CD4-positive, alpha-beta T cell (primary cell): ENCODE measurements around the gene HEATR3. TPM values are rescaled to one million over a fixed set of nuclear protein-coding genes. Genes with fewer than 3 reads are reported as not detected.
"Not testable (repeated sequence)": the region's sequence is repeated elsewhere in the genome, so short reads cannot be mapped to it uniquely, and the experiment has no call there.

Experiments used
- ATAC-seq: fragments of 200-7000 bp; cut with Tn5 transposase; one replicate; pipeline ENCODE4 v1.10.0; 2022; ENCODE audit warnings: mild to moderate bottlenecking; ENCODE audit not compliant: poor library complexity
- CTCF ChIA-PET: fragments of 350-600 bp; sonication (Branson Sonifier 250); formaldehyde crosslinking; loops from one replicate; lab custom pipeline; 2021; ENCODE audit warnings: antibody characterized with exemption, inconsistent platforms; lab: Charles Lee
- POLR2A ChIA-PET: fragments of 350-600 bp; sonication (Branson Sonifier 250); formaldehyde crosslinking; loops from one replicate; lab custom pipeline; 2021; ENCODE audit warnings: antibody characterized with exemption, inconsistent platforms; lab: Charles Lee
- DNase-seq, 14 experiments: peaks; one replicate each; pipeline ENCODE4 v3.0.0-alpha.2; 2013 to 2020; ENCODE audit warnings: mixed read lengths in 2 of 14
- H3K27ac ChIP-seq, 2 donors: one replicate each; pipeline versions ENCODE4 v1.5.1 to v1.7.0; 2013; ENCODE audit warnings: low read length in 2 of 2, low read depth in 1 of 2, mild to moderate bottlenecking in 1 of 2
- H3K27me3 ChIP-seq, 2 experiments: 1 replicate in 1 of 2; 2 replicates in 1 of 2; pipeline versions ENCODE4 v1.6.1 to v1.7.0; 2013; ENCODE audit warnings: low read length in 2 of 2, control low read depth in 1 of 2, mild to moderate bottlenecking in 1 of 2, moderate library complexity in 1 of 2; ENCODE audit not compliant: insufficient read depth in 2 of 2, control insufficient read depth in 1 of 2
- H3K36me3 ChIP-seq: one replicate; pipeline ENCODE4 v1.6.1; 2013; ENCODE audit warnings: low read length, control low read depth; ENCODE audit not compliant: insufficient read depth
- H3K4me1 ChIP-seq: one replicate; pipeline ENCODE4 v1.6.1; 2013; ENCODE audit warnings: low read length, control low read depth; ENCODE audit not compliant: insufficient read depth
- H3K4me3 ChIP-seq: one replicate; pipeline ENCODE4 v1.5.1; 2013; ENCODE audit warnings: mild to moderate bottlenecking, low read length, moderate library complexity
- H3K9me3 ChIP-seq, 2 experiments: 1 replicate in 1 of 2; 2 replicates in 1 of 2; pipeline versions ENCODE4 v1.6.1 to v1.7.0; 2013; ENCODE audit warnings: low read length in 2 of 2, mild to moderate bottlenecking in 2 of 2, control low read depth in 1 of 2, moderate library complexity in 1 of 2; ENCODE audit not compliant: control insufficient read depth in 1 of 2, insufficient read depth in 1 of 2
- H3K27ac Mint-ChIP-seq: one replicate; pipeline ENCODE4 v1.8.0; 2020; ENCODE audit warnings: mixed read lengths
- H3K27me3 Mint-ChIP-seq: one replicate; pipeline ENCODE4 v1.8.0; 2021; ENCODE audit warnings: mixed read lengths
- H3K36me3 Mint-ChIP-seq: one replicate; pipeline ENCODE4 v1.8.0; 2021; ENCODE audit warnings: low read depth, mixed read lengths
- H3K4me1 Mint-ChIP-seq: one replicate; pipeline ENCODE4 v1.8.0; 2021; ENCODE audit warnings: low read depth, mixed read lengths
- H3K4me3 Mint-ChIP-seq: one replicate; pipeline ENCODE4 v1.8.0; 2020; ENCODE audit warnings: mild to moderate bottlenecking, mixed read lengths
- H3K9me3 Mint-ChIP-seq: one replicate; pipeline ENCODE4 v1.8.0; 2020; ENCODE audit warnings: mixed read lengths
- intact Hi-C, 2 experiments: fragments of 100-400 bp; cut with DNase I in 1 of 2; cut with micrococcal nuclease in 1 of 2; formaldehyde crosslinking; loops; one replicate each; pipeline versions ENCODE4 v1.15.1 to v1.9.0; 2023 to 2025; cut with DNase I, micrococcal nuclease
- total RNA-seq, 174 experiments: library from RNA in 2 of 174; stranded (reverse) in 2 of 174; gene quantifications; one replicate each; pipeline ENCODE4 v1.2.3 and lab custom pipeline; 2021 to 2026
- TF ChIP-seq, protein P1 (sequence below): fragments of 200-600 bp; IDR thresholded peaks from one replicate; pipeline ENCODE4 v1.8.0; 2022; ENCODE audit warnings: antibody characterized with exemption, mild to moderate bottlenecking

Gene HEATR3
- total RNA-seq, 2 experiments from 2014 or later = 10.1 to 10.6 TPM

DNA sequence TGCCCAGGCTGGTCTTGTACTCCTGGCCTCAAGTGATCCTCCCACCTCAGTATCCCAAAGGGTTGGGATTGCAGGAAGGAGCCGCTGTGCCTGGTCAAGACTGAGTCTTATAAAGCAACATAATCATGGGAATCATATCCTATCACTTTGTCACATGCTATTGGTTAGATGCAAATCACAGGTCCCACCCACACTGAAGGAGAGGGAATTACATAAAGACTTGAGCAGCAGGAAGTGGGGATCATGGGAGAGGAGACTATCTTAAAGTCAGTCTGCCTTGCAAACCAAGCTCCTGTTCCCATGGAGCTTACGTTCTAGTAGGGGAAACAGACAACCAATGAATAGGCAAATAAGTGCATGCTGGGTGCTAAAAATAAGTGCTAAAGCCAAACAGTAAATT lies 59.0 kb downstream of the HEATR3 start:
- H3K27me3 ChIP-seq = no peaks in the 10 kb centered on the region
- Mint-ChIP-seq H3K36me3 (no peaks in the 10 kb centered on the region), H3K27me3 (no peaks in the 10 kb centered on the region), H3K4me1 (peaks cover 16% of the 10 kb centered on the region), H3K4me3 (no peak overlapping the region), H3K27ac (no peak overlapping the region), H3K9me3 (peaks cover 3% of the 10 kb centered on the region)
- ChIA-PET CTCF (no interaction called here), POLR2A (no interaction called here)
- no peaks in the 10 kb centered on the region for H3K36me3 ChIP-seq
- no peak for ATAC-seq
- H3K4me3 ChIP-seq = no peak overlapping the region
- no peak overlapping the region for H3K27ac ChIP-seq
- intact Hi-C loops = loop anchor here in 1 of 2 experiments (5.0 kb wide), 1 partner anchor 38 kb away; no protein-coding TSS in a partner anchor
- H3K9me3 ChIP-seq = peaks cover 0 to 1% of the 10 kb centered on the region in 2 experiments
- no peak for DNase-seq
- peaks cover 12% of the 10 kb centered on the region for H3K4me1 ChIP-seq
- TF ChIP-seq, protein P1, sequence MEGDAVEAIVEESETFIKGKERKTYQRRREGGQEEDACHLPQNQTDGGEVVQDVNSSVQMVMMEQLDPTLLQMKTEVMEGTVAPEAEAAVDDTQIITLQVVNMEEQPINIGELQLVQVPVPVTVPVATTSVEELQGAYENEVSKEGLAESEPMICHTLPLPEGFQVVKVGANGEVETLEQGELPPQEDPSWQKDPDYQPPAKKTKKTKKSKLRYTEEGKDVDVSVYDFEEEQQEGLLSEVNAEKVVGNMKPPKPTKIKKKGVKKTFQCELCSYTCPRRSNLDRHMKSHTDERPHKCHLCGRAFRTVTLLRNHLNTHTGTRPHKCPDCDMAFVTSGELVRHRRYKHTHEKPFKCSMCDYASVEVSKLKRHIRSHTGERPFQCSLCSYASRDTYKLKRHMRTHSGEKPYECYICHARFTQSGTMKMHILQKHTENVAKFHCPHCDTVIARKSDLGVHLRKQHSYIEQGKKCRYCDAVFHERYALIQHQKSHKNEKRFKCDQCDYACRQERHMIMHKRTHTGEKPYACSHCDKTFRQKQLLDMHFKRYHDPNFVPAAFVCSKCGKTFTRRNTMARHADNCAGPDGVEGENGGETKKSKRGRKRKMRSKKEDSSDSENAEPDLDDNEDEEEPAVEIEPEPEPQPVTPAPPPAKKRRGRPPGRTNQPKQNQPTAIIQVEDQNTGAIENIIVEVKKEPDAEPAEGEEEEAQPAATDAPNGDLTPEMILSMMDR = no peak

DNA sequence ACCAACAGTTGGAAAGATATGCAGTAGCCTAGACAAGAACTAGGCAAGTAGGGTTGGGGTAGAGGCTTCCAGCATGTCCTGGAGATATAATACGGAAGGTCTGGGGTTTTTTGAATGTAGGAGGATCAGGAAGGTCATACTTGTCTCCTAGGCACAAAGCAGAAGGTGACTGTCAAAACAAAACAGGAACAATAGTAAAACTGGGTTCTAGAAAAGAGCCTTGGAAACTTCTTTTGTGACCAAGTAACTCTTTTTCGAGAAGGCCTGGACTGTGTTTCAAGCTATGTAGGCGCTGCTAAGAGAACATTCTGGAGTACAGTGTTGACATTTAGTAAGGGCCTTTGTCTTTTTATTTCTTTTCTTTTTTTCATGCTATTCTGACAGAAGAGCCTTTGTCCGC lies 60.4 kb downstream of the HEATR3 start:
- Histone ChIP-seq H3K4me3 (no peak overlapping the region), H3K9me3 (peaks cover 0 to 4% of the 10 kb centered on the region in 2 experiments), H3K27me3 (no peaks in the 10 kb centered on the region), H3K36me3 (no peaks in the 10 kb centered on the region), H3K4me1 (peaks cover 10% of the 10 kb centered on the region), H3K27ac (no peak overlapping the region)
- peaks cover 3% of the 10 kb centered on the region for H3K9me3 Mint-ChIP-seq
- ChIA-PET CTCF (no interaction called here), POLR2A (no interaction called here)
- no peak for ATAC-seq
- H3K27me3 Mint-ChIP-seq = no peaks in the 10 kb centered on the region
- TF ChIP-seq, protein P1 = no peak
- H3K4me3 Mint-ChIP-seq = no peak overlapping the region
- H3K4me1 Mint-ChIP-seq = peaks cover 12% of the 10 kb centered on the region
- intact Hi-C loops = no loop called here
- H3K36me3 Mint-ChIP-seq = no peaks in the 10 kb centered on the region
- DNase-seq = no peak
- no peak overlapping the region for H3K27ac Mint-ChIP-seq

DNA sequence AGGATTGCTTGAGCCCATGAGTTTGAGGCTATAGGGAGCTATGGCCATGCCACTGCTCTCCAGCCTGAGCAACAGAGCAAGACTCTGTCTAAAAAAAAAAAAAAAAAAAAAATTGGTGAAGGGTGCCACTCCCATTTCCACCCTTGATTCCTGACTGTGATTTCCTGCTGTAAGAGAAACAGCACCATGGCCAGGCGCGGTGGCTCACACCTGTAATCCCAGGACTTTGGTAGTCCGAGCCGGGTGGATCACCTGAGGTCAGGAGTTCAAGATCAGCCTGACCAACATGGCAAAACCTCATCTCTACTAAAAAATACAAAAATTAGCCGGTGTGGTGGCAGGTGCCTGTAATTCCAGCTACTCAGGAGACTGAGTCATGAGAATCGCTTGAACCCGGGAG lies 66.8 kb downstream of the HEATR3 start:
- POLR2A ChIA-PET, H3K4me1 Mint-ChIP-seq, CTCF ChIA-PET: not testable (repeated sequence)

DNA sequence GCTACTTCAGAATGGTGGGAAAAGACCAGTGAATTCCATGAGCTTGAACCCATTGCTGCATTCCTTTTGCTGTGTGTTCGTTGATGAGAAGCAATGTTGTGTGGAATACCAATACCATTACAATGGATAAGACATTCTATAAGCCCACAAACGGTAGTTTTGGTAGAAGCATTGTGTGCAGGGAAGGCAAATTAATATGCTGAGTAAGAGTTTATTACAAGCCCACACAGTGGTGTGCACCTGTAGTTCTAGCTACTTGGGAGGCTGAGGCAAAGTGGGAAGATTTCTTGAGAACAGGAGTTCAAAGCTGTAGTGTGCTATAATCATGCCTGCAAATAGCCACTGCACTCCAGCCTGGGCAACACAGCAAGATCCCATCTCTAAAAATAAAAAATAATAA lies 67.4 kb downstream of the HEATR3 start:
- Mint-ChIP-seq H3K4me3 (no peak overlapping the region), H3K36me3 (no peaks in the 10 kb centered on the region), H3K9me3 (no peaks in the 10 kb centered on the region), H3K4me1 (no peaks in the 10 kb centered on the region), H3K27ac (no peak overlapping the region), H3K27me3 (no peaks in the 10 kb centered on the region)
- TF ChIP-seq, protein P1 = no peak
- H3K27me3 ChIP-seq = no peaks in the 10 kb centered on the region
- CTCF ChIA-PET = no interaction called here
- peaks cover 0 to 4% of the 10 kb centered on the region in 2 experiments for H3K9me3 ChIP-seq
- H3K4me1 ChIP-seq = no peaks in the 10 kb centered on the region
- intact Hi-C loops = no loop called here
- no peaks in the 10 kb centered on the region for H3K36me3 ChIP-seq
- ATAC-seq = no peak
- DNase-seq = no peak
- H3K4me3 ChIP-seq = no peak overlapping the region
- POLR2A ChIA-PET = no interaction called here
- H3K27ac ChIP-seq = no peak overlapping the region

More for the DNA sequence above, 66.8 kb downstream of the HEATR3 start:
- DNase-seq, H3K27ac Mint-ChIP-seq, H3K9me3 ChIP-seq, H3K27me3 ChIP-seq, ATAC-seq, H3K36me3 Mint-ChIP-seq, H3K4me1 ChIP-seq, H3K36me3 ChIP-seq, H3K9me3 Mint-ChIP-seq, H3K4me3 Mint-ChIP-seq, H3K27me3 Mint-ChIP-seq, intact Hi-C loops, H3K4me3 ChIP-seq, H3K27ac ChIP-seq: not testable (repeated sequence)
